ENCODE data around the gene EMC7. TPM values are rescaled to one million over a fixed set of nuclear protein-coding genes. Genes with fewer than 3 reads are reported as not detected.

The EMC7 gene
- total and polyA plus RNA-seq, 2 of the 13 experiments (the other 11 are each of a cell fraction or from before 2014, with no cell fraction given), result 46.8 to 113 TPM

GRCh38 chr15:34133511-34133910 lies 31.8 kb upstream of the EMC7 start:
- DNase-seq (ENCODE audit: low spot score) (peak; percentile 19), ATAC-seq (no peak), FAIRE-seq (no peak)
- Histone ChIP-seq H3K4me1 (ENCODE audit: insufficient read depth, low read length) (no peaks in the 10 kb centered on the region; the same call in 1 of the 2 replicates), H3K4me2 (ENCODE audit: low read depth, low read length) (no peak overlapping the region), H3K4me3 (replicated peaks in 1 of 3; ENCODE audit: insufficient read depth in 1 of 3, low read depth in 2 of 3, low read length in 3 of 3) (no peak overlapping the region), H3K27ac (ENCODE audit: extremely low read length, insufficient read depth, low read length) (no peak overlapping the region), H3K9ac (ENCODE audit: insufficient read depth, low read depth, low read length) (no peak overlapping the region), H3K79me2 (ENCODE audit: insufficient read depth, low read length) (no peaks in the 10 kb centered on the region), H3K9me3 (ENCODE audit: low read length) (no peaks in the 10 kb centered on the region), H3K36me3 (replicated peaks in 1 of 2; ENCODE audit: control insufficient read depth in 1 of 2, insufficient read depth in 2 of 2, low read length in 2 of 2) (no peaks in the 10 kb centered on the region), H4K20me1 (ENCODE audit: insufficient read depth, low read length) (no peaks in the 10 kb centered on the region), H3K27me3 (ENCODE audit: control insufficient read depth in 1 of 2, insufficient read depth in 2 of 2, low read length in 2 of 2) (no peaks in the 10 kb centered on the region), H2AFZ (ENCODE audit: low read length) (no peak overlapping the region)
- 77% methylated on average over 1 of the region's 1 CpG for WGBS (ENCODE audit: low lambda C conversion rate)
- ChIA-PET CTCF (ENCODE audit: low intra/inter-chr PET ratio, low total read pairs) (no interaction called here), POLR2A (interaction anchor here (1.1 to 2.2 kb wide), 2 partner anchors 32 kb away, joined by 3 to 6 read pairs; partner anchors contain the start of genes EMC7 and PGBD4)
- intact Hi-C loops (cut with micrococcal nuclease; ENCODE audit: unreplicated experiment) (no loop called here), in situ Hi-C loops (cut with HindIII; ENCODE audit: extremely low pct_ligation_motif_present, low pct_unique_long_range_greater_than_20kb) (no loop called here)
- TF ChIP-seq MTA1 (CRISPR knock-in tag; IDR thresholded peaks at IDR 0.05; ENCODE audit: borderline replicate concordance) (no peak), LBX2 (CRISPR knock-in tag; IDR thresholded peaks at IDR 0.05; ENCODE audit: borderline replicate concordance) (no peak), TMF1 (CRISPR knock-in tag; IDR thresholded peaks at IDR 0.05; ENCODE audit: low read depth) (no peak), SNRNP70 (IDR thresholded peaks at IDR 0.05; ENCODE audit: low read depth, low read length) (no peak), REL (CRISPR knock-in tag; conservative IDR thresholded peaks at IDR 0.05) (no peak), MEF2D (CRISPR knock-in tag; IDR thresholded peaks at IDR 0.05) (no peak), ZNF703 (CRISPR knock-in tag; IDR thresholded peaks at IDR 0.05; ENCODE audit: borderline replicate concordance) (no peak), EED (CRISPR knock-in tag; IDR thresholded peaks at IDR 0.05) (no peak), BRD4 (CRISPR knock-in tag; IDR thresholded peaks at IDR 0.05) (no peak), ZUFSP (CRISPR knock-in tag; IDR thresholded peaks at IDR 0.05; ENCODE audit: borderline replicate concordance) (no peak), DNMT3B (CRISPR knock-in tag; conservative IDR thresholded peaks at IDR 0.05) (no peak), RAD51 (IDR thresholded peaks at IDR 0.05; ENCODE audit: borderline replicate concordance) (no peak), BHLHE40 (IDR thresholded peaks at IDR 0.05; ENCODE audit: low read length) (no peak)
- TF ChIP-seq, protein P1, sequence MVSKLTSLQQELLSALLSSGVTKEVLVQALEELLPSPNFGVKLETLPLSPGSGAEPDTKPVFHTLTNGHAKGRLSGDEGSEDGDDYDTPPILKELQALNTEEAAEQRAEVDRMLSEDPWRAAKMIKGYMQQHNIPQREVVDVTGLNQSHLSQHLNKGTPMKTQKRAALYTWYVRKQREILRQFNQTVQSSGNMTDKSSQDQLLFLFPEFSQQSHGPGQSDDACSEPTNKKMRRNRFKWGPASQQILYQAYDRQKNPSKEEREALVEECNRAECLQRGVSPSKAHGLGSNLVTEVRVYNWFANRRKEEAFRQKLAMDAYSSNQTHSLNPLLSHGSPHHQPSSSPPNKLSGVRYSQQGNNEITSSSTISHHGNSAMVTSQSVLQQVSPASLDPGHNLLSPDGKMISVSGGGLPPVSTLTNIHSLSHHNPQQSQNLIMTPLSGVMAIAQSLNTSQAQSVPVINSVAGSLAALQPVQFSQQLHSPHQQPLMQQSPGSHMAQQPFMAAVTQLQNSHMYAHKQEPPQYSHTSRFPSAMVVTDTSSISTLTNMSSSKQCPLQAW (CRISPR knock-in tag; IDR thresholded peaks at IDR 0.05), result no peak
- no TSS peak for BruUV-seq (replicated peaks)

Data from HepG2 (cell line).